Stomach (tissue), 4 donors: Measurements from ENCODE around the gene MBD3L2B.
"Not testable (repeated sequence)": the region's sequence is repeated elsewhere in the genome, so short reads cannot be mapped to it uniquely, and the experiment has no call there.

Experiments
- CTCF ChIP-seq, 7 experiments: fragments of 450-650 bp in 4 of 7; fragments of 200-600 bp in 3 of 7; sonication (generic) in 3 of 7; IDR thresholded peaks; one replicate each; pipeline ENCODE4 v1.5.1; 2016 to 2019; ENCODE audit warnings: antibody characterized with exemption in 7 of 7, control low read depth in 2 of 7, mild to moderate bottlenecking in 1 of 7
- EP300 ChIP-seq: sonication (generic); formaldehyde crosslinking; IDR thresholded peaks from one replicate; pipeline ENCODE4 v1.6.1; 2017; ENCODE audit warnings: antibody characterized with exemption
- POLR2A ChIP-seq, 4 donors: fragments of 450-650 bp; IDR thresholded peaks; one replicate each; pipeline ENCODE4 v1.6.1; 2016; ENCODE audit warnings: antibody characterized with exemption in 4 of 4, control low read depth in 2 of 4, mild to moderate bottlenecking in 1 of 4, moderate library complexity in 1 of 4
- POLR2AphosphoS5 ChIP-seq, 3 donors: sonication (generic); formaldehyde crosslinking; IDR thresholded peaks; one replicate each; pipeline ENCODE4 v1.6.1; 2016; ENCODE audit warnings: antibody characterized with exemption in 3 of 3

- not testable (repeated sequence) for TF ChIP-seq CTCF (IDR thresholded peaks at IDR 0.05); EP300; POLR2AphosphoS5 (IDR thresholded peaks at IDR 0.05); POLR2A (IDR thresholded peaks at IDR 0.05)
Measured at GRCh38 chr19:7051421-7051820, 30.2 kb upstream of the MBD3L2B start.
